CD4-positive, CD25-positive, alpha-beta regulatory T cell (primary cell): Measurements from ENCODE around the gene RARRES2. TPM values are rescaled to one million over a fixed set of nuclear protein-coding genes. Genes with fewer than 3 reads are reported as not detected.

Experiments
- ATAC-seq, 2 donors: fragments of 150-1000 bp; cut with Tn5 transposase; one replicate each; pipeline ENCODE4 v1.10.0; 2021; ENCODE audit warnings: low read depth in 2 of 2, moderate number of reproducible peaks in 2 of 2, moderate library complexity in 1 of 2
- DNase-seq, 3 donors: peaks; one replicate each; pipeline versions ENCODE4 v3.0.0 to v3.0.0-alpha.2; 2012 to 2022; ENCODE audit warnings: mixed read lengths in 1 of 3
- H3K27ac ChIP-seq: one replicate; pipeline ENCODE4 v1.7.0; 2013; ENCODE audit warnings: mild to moderate bottlenecking, low read length; ENCODE audit not compliant: insufficient read depth, poor library complexity, severe bottlenecking
- H3K27me3 ChIP-seq: one replicate; pipeline ENCODE4 v1.7.0; 2013; ENCODE audit warnings: low read length; ENCODE audit not compliant: control insufficient read depth, insufficient read depth
- H3K36me3 ChIP-seq: one replicate; pipeline ENCODE4 v1.7.0; 2013; ENCODE audit warnings: mild to moderate bottlenecking, low read length, moderate library complexity; ENCODE audit not compliant: control insufficient read depth, insufficient read depth
- H3K4me1 ChIP-seq: 2 replicates; pipeline ENCODE4 v1.7.0; 2013; ENCODE audit warnings: mild to moderate bottlenecking, low read length; ENCODE audit not compliant: insufficient read depth, control insufficient read depth, poor library complexity, severe bottlenecking
- H3K4me3 ChIP-seq: one replicate; pipeline ENCODE4 v1.7.0; 2013; ENCODE audit warnings: low read depth, mild to moderate bottlenecking, low read length, moderate library complexity
- H3K9me3 ChIP-seq, 2 experiments: 1 replicate in 1 of 2; 2 replicates in 1 of 2; pipeline ENCODE4 v1.7.0; 2013; ENCODE audit warnings: low read length in 2 of 2, mild to moderate bottlenecking in 1 of 2, moderate library complexity in 1 of 2; ENCODE audit not compliant: control insufficient read depth in 2 of 2
- H3K27ac Mint-ChIP-seq, 3 donors: one replicate each; pipeline ENCODE4 v1.8.0; 2020 to 2022; ENCODE audit warnings: mild to moderate bottlenecking in 3 of 3, mixed read lengths in 3 of 3, moderate library complexity in 2 of 3
- H3K27me3 Mint-ChIP-seq: one replicate; pipeline ENCODE4 v1.8.0; 2022; ENCODE audit warnings: mild to moderate bottlenecking, mixed read lengths
- H3K36me3 Mint-ChIP-seq: one replicate; pipeline ENCODE4 v1.8.0; 2020; ENCODE audit warnings: mixed read lengths
- H3K4me1 Mint-ChIP-seq, 4 donors: one replicate each; pipeline ENCODE4 v1.8.0; 2020 to 2022; ENCODE audit warnings: mixed read lengths in 4 of 4, mild to moderate bottlenecking in 1 of 4
- H3K4me3 Mint-ChIP-seq, 4 donors: one replicate each; pipeline ENCODE4 v1.8.0; 2020 to 2022; ENCODE audit warnings: mild to moderate bottlenecking in 4 of 4, mixed read lengths in 4 of 4, moderate library complexity in 3 of 4
- H3K9me3 Mint-ChIP-seq, 7 donors: one replicate each; pipeline ENCODE4 v1.8.0; 2020 to 2022; ENCODE audit warnings: mixed read lengths in 7 of 7, mild to moderate bottlenecking in 3 of 7, moderate library complexity in 2 of 7
- polyA plus RNA-seq, 4 donors: library from polyadenylated mRNA; unstranded; fragments of 300-500 nt; fragmentation: Illumina TruSeq; gene quantifications; one replicate each; pipeline ENCODE4 v1.2.3, GENCODE V29; 2021
- total RNA-seq: library from RNA; stranded (reverse); gene quantifications from one replicate; pipeline ENCODE4 v1.2.3, GENCODE V29; 2022

RARRES2 gene
- total and polyA plus RNA-seq, 5 donors from 2014 or later, result not detected

DNA sequence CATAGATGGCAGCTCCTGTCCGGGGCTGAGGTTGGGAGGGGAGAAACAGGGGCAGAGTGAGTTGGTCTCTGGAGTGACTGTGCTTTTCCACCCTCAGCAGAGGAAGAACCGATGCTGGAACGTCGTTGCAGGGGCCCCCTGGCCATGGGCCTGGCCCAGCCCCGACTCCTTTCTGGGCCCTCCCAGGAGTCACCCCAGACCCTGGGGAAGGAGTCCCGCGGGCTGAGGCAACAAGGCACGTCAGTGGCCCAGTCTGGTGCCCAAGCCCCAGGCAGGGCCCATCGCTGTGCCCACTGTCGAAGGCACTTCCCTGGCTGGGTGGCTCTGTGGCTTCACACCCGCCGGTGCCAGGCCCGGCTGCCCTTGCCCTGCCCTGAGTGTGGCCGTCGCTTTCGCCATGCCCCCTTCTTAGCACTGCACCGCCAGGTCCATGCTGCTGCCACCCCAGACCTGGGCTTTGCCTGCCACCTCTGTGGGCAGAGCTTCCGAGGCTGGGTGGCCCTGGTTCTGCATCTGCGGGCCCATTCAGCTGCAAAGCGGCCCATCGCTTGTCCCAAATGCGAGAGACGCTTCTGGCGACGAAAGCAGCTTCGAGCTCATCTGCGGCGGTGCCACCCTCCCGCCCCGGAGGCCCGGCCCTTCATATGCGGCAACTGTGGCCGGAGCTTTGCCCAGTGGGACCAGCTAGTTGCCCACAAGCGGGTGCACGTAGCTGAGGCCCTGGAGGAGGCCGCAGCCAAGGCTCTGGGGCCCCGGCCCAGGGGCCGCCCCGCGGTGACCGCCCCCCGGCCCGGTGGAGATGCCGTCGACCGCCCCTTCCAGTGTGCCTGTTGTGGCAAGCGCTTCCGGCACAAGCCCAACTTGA is 29.9 kb upstream of the RARRES2 start:
- H3K4me1 ChIP-seq, result peaks cover 23% of the 10 kb centered on the region
- peaks cover 15% of the 10 kb centered on the region for H3K36me3 Mint-ChIP-seq
- DNase-seq (no peak), ATAC-seq (no peak)
- no peaks in the 10 kb centered on the region for H3K27me3 Mint-ChIP-seq
- no peak overlapping the region for H3K27ac ChIP-seq
- peaks cover 7 to 56% (median 27%) of the 10 kb centered on the region in 4 donors for H3K4me1 Mint-ChIP-seq
- no peak overlapping the region for H3K4me3 ChIP-seq
- H3K36me3 ChIP-seq, result peaks cover 4% of the 10 kb centered on the region
- no peak overlapping the region for H3K27ac Mint-ChIP-seq
- peaks cover 0 to 2% (median 0%) of the 10 kb centered on the region in 7 donors for H3K9me3 Mint-ChIP-seq
- no peaks in the 10 kb centered on the region for H3K9me3 ChIP-seq
- H3K27me3 ChIP-seq, result no peaks in the 10 kb centered on the region
- H3K4me3 Mint-ChIP-seq, result peak overlapping the region in 1 of 4 donors; percentile 88

- Histone ChIP-seq H3K4me3 (no peak overlapping the region), H3K27ac (peak overlapping the region; percentile 1), H3K4me1 (peaks cover 23% of the 10 kb centered on the region), H3K27me3 (no peaks in the 10 kb centered on the region), H3K9me3 (no peaks in the 10 kb centered on the region), H3K36me3 (peaks cover 4% of the 10 kb centered on the region)
- H3K4me1 Mint-ChIP-seq, result peaks cover 0 to 52% (median 23%) of the 10 kb centered on the region in 4 donors
- peaks cover 0 to 2% (median 0%) of the 10 kb centered on the region in 7 donors for H3K9me3 Mint-ChIP-seq
- no peaks in the 10 kb centered on the region for H3K27me3 Mint-ChIP-seq
- no peak for ATAC-seq
- peak overlapping the region; percentile 72 to 86 (median 80) for H3K27ac Mint-ChIP-seq
- peaks cover 15% of the 10 kb centered on the region for H3K36me3 Mint-ChIP-seq
- H3K4me3 Mint-ChIP-seq, result peak overlapping the region; percentile 85 to 96 (median 92)
- DNase-seq, result no peak
Measured at GRCh38 chr7:150370612-150371071, 29.2 kb upstream of the RARRES2 start.

- peak overlapping the region; percentile 89 for H3K4me3 ChIP-seq
- H3K4me1 ChIP-seq, result peaks cover 23% of the 10 kb centered on the region
- no peak for ATAC-seq
- peak overlapping the region; percentile 30 for H3K27ac ChIP-seq
- no peaks in the 10 kb centered on the region for H3K9me3 ChIP-seq
- Mint-ChIP-seq H3K9me3 (peaks cover 0 to 2% (median 0%) of the 10 kb centered on the region in 7 donors), H3K27ac (peak overlapping the region; percentile 86 to 97 (median 91)), H3K4me1 (peaks cover 0 to 49% (median 21%) of the 10 kb centered on the region in 4 donors), H3K27me3 (no peaks in the 10 kb centered on the region), H3K4me3 (peak overlapping the region; percentile 88 to 96 (median 95)), H3K36me3 (peaks cover 15% of the 10 kb centered on the region)
- peaks cover 4% of the 10 kb centered on the region for H3K36me3 ChIP-seq
- no peak for DNase-seq
- no peaks in the 10 kb centered on the region for H3K27me3 ChIP-seq
Measured at GRCh38 chr7:150369748-150370501, 28.5 kb upstream of the RARRES2 start.

- Histone ChIP-seq H3K27ac (peak overlapping the region; percentile 77), H3K9me3 (no peaks in the 10 kb centered on the region), H3K36me3 (peaks cover 4% of the 10 kb centered on the region), H3K4me1 (peaks cover 23% of the 10 kb centered on the region), H3K27me3 (no peaks in the 10 kb centered on the region), H3K4me3 (peak overlapping the region; percentile 89)
- peaks cover 0 to 45% (median 19%) of the 10 kb centered on the region in 4 donors for H3K4me1 Mint-ChIP-seq
- no peaks in the 10 kb centered on the region for H3K27me3 Mint-ChIP-seq
- H3K9me3 Mint-ChIP-seq, result peaks cover 0 to 2% (median 0%) of the 10 kb centered on the region in 7 donors
- peaks cover 11% of the 10 kb centered on the region for H3K36me3 Mint-ChIP-seq
- H3K4me3 Mint-ChIP-seq, result peak overlapping the region; percentile 88 to 96 (median 95)
- ATAC-seq (peak; percentile 70 to 72), DNase-seq (peak; percentile 50 to 73 (median 69))
- peak overlapping the region; percentile 91 to 97 (median 92) for H3K27ac Mint-ChIP-seq
Measured at GRCh38 chr7:150368884-150369747, 27.7 kb upstream of the RARRES2 start.

- H3K27me3 ChIP-seq, result no peaks in the 10 kb centered on the region
- no peaks in the 10 kb centered on the region for H3K9me3 ChIP-seq
- H3K36me3 ChIP-seq, result peaks cover 4% of the 10 kb centered on the region
- Mint-ChIP-seq H3K4me3 (peak within 1 kb of the TSS; percentile 95 to 97 (median 96)), H3K27ac (peak within 1 kb of the TSS; percentile 91 to 99 (median 97)), H3K9me3 (no peaks in the 10 kb centered on the region), H3K27me3 (no peaks in the 10 kb centered on the region), H3K4me1 (peaks cover 0 to 44% (median 21%) of the 10 kb centered on the region in 4 donors), H3K36me3 (peaks cover 7% of the 10 kb centered on the region)
- ATAC-seq, result peak; percentile 54 to 59
- peak within 1 kb of the TSS; percentile 77 for H3K27ac ChIP-seq
- H3K4me1 ChIP-seq, result peaks cover 23% of the 10 kb centered on the region
- peak within 1 kb of the TSS; percentile 89 for H3K4me3 ChIP-seq
- DNase-seq, result peak; percentile 70 to 86 (median 77)
Measured at GRCh38 chr7:150368096-150368883, 26.9 kb upstream of the RARRES2 start, which contains the start of gene REPIN1. Gene REPIN1 (plus strand): TSS chr7:150368822. CDS start chr7:150369712, 890 bp downstream.

- ATAC-seq, result peak; percentile 26 to 38
- no peak for DNase-seq
Measured at GRCh38 chr7:150367677-150368095, 26.3 kb upstream of the RARRES2 start.

More at GRCh38 chr7:150367677-150368095, 26.3 kb upstream of the RARRES2 start:
- H3K27ac ChIP-seq, result peak overlapping the region; percentile 77
- Mint-ChIP-seq H3K9me3 (no peaks in the 10 kb centered on the region), H3K4me3 (peak overlapping the region; percentile 89 to 97 (median 92)), H3K4me1 (peaks cover 0 to 42% (median 21%) of the 10 kb centered on the region in 4 donors), H3K27me3 (no peaks in the 10 kb centered on the region), H3K36me3 (peaks cover 5% of the 10 kb centered on the region), H3K27ac (peak overlapping the region in 2 of 3 donors; percentile 90 to 99)
- H3K4me1 ChIP-seq, result peaks cover 23% of the 10 kb centered on the region
- H3K9me3 ChIP-seq, result no peaks in the 10 kb centered on the region
- peaks cover 2% of the 10 kb centered on the region for H3K36me3 ChIP-seq
- peak overlapping the region; percentile 38 for H3K4me3 ChIP-seq
- no peaks in the 10 kb centered on the region for H3K27me3 ChIP-seq
